ENCODE measurements around the gene PTPRJ. TPM values are rescaled to one million over a fixed set of nuclear protein-coding genes. Genes with fewer than 3 reads are reported as not detected.

PTPRJ gene
- total and polyA plus RNA-seq, 2 of the 4 experiments (the other 2 are of a cell fraction): 5.6 to 14.9 TPM

DNA sequence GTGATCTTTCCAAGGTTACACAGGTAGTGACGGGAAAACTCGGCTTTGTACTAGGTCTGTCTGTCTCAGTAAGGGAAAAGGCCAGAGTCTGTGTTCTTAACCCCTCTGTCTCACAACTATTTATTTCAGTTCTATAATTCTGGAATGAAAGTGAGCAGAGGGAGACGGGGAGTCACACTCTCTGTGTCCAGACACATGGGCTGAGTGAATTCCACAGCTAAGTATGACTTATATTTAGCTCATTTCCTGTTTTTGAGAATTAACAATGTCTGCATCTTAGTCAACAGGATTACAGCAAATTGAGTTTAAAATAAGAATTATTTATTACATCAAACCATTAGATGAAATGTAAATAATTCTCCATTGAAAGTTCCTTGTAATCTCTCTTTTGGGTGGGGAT is 173.8 kb downstream of the PTPRJ start:
- Histone ChIP-seq H3K9ac (ENCODE audit: low read depth, low read length) (no peak overlapping the region), H3K18ac (ENCODE audit: low read depth, low read length) (peak overlapping the region; percentile 28; the same call in 1 of the 2 replicates), H4K20me1 (ENCODE audit: insufficient read depth, low read length) (no peaks in the 10 kb centered on the region), H2BK20ac (ENCODE audit: low read depth, low read length) (peak overlapping the region; percentile 8; the same call in 1 of the 2 replicates), H2AFZ (replicated peaks; ENCODE audit: low read length, poor library complexity) (no peak overlapping the region), H3K14ac (replicated peaks; ENCODE audit: low read depth, low read length) (no peak overlapping the region), H3K4me2 (ENCODE audit: low read depth, low read length) (peak overlapping the region; percentile 6; the same call in 1 of the 2 replicates), H3K23ac (ENCODE audit: low read depth, low read length) (peak overlapping the region; percentile 60; the same call in 1 of the 2 replicates), H3K36me3 (ENCODE audit: control insufficient read depth, insufficient read depth, low read length) (peaks cover 28% of the 10 kb centered on the region), H2BK15ac (ENCODE audit: low read depth, low read length) (peak overlapping the region; percentile 58; the same call in 1 of the 3 replicates), H3K56ac (ENCODE audit: extremely low read depth, insufficient read depth, low read length) (no peak overlapping the region), H3K4me1 (ENCODE audit: control insufficient read depth, insufficient read depth, low read length) (peaks cover 7% of the 10 kb centered on the region; the same call in 1 of the 2 replicates), H2AK9ac (replicated peaks; ENCODE audit: low read depth, low read length, poor library complexity) (no peak overlapping the region), H4K5ac (ENCODE audit: low read depth, low read length) (no peak overlapping the region), H2BK5ac (ENCODE audit: low read depth, low read length, poor library complexity, severe bottlenecking) (peak overlapping the region; percentile 64), H4K8ac (ENCODE audit: low read depth in 2 of 2, low read length in 2 of 2) (peak overlapping the region in 1 of 2 experiments; percentile 44; a peak in 1 of 4 replicates), H4K91ac (ENCODE audit: insufficient read depth, low read depth, low read length) (no peak overlapping the region; the same call in 1 of the 2 replicates), H3K79me1 (ENCODE audit: low read depth in 1 of 2, low read length in 2 of 2) (peaks cover 3 to 6% of the 10 kb centered on the region in 2 experiments; a peak in 2 of 4 replicates), H2BK120ac (ENCODE audit: low read depth, low read length) (peak overlapping the region; percentile 11; the same call in 1 of the 2 replicates), H3K27me3 (ENCODE audit: control insufficient read depth, insufficient read depth, low read length) (no peaks in the 10 kb centered on the region), H3K9me3 (ENCODE audit: control insufficient read depth, insufficient read depth, low read length) (peaks cover 3% of the 10 kb centered on the region), H3K27ac (ENCODE audit: insufficient read depth, low read length) (no peak overlapping the region), H3K9me1 (ENCODE audit: insufficient read depth, low read length) (peaks cover 5% of the 10 kb centered on the region; the same call in 1 of the 2 replicates), H3K4ac (ENCODE audit: low read depth, low read length) (peak overlapping the region; percentile 15; the same call in 1 of the 2 replicates), H2AK5ac (ENCODE audit: low read depth, low read length) (no peak overlapping the region), H3K4me3 (ENCODE audit: insufficient read depth, low read depth, low read length) (no peak overlapping the region)
- TF ChIP-seq RCOR1 (IDR thresholded peaks at IDR 0.05; ENCODE audit: insufficient replicate concordance, low read length): no peak
- TF ChIP-seq MXI1 (IDR thresholded peaks at IDR 0.05; ENCODE audit: borderline replicate concordance, low read depth, low read length): no peak
- TF ChIP-seq MAFK (IDR thresholded peaks at IDR 0.05; ENCODE audit: low read depth, low read length): no peak
- no peak for TF ChIP-seq NFE2L2 (IDR thresholded peaks at IDR 0.05; ENCODE audit: low read depth, low read length)
- no peak for TF ChIP-seq BHLHE40 (IDR thresholded peaks at IDR 0.05; ENCODE audit: low read depth, low read length)
- TF ChIP-seq, protein P1, sequence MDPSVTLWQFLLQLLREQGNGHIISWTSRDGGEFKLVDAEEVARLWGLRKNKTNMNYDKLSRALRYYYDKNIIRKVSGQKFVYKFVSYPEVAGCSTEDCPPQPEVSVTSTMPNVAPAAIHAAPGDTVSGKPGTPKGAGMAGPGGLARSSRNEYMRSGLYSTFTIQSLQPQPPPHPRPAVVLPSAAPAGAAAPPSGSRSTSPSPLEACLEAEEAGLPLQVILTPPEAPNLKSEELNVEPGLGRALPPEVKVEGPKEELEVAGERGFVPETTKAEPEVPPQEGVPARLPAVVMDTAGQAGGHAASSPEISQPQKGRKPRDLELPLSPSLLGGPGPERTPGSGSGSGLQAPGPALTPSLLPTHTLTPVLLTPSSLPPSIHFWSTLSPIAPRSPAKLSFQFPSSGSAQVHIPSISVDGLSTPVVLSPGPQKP (IDR thresholded peaks at IDR 0.05; ENCODE audit: borderline replicate concordance, low read depth, low read length): no peak
- TF ChIP-seq RAD21 (IDR thresholded peaks at IDR 0.05; ENCODE audit: low read length): no peak
- TF ChIP-seq SMC3 (IDR thresholded peaks at IDR 0.05; ENCODE audit: low read depth, low read length): no peak
- TF ChIP-seq, protein P2, sequence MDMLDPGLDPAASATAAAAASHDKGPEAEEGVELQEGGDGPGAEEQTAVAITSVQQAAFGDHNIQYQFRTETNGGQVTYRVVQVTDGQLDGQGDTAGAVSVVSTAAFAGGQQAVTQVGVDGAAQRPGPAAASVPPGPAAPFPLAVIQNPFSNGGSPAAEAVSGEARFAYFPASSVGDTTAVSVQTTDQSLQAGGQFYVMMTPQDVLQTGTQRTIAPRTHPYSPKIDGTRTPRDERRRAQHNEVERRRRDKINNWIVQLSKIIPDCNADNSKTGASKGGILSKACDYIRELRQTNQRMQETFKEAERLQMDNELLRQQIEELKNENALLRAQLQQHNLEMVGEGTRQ (IDR thresholded peaks at IDR 0.05; ENCODE audit: low read depth, low read length): no peak
- ATAC-seq (ENCODE audit: low read depth) (peak; percentile 81), DNase-seq (peak; percentile 62)
- in situ Hi-C loops (cut with MboI; ENCODE audit: low sequenced_read_pairs) (no loop called here), intact Hi-C loops (cut with micrococcal nuclease) (no loop called here), dilution Hi-C loops (cut with HindIII; ENCODE audit: low sequenced_read_pairs, unreplicated experiment) (no loop called here)
- POLR2A ChIA-PET (ENCODE audit: unreplicated experiment): no interaction called here
- no CpG with 5 or more reads among the region's 3 CpGs for WGBS, 2 experiments (ENCODE audit: extremely low coverage in 2 of 2, insufficient read length in 1 of 2)
- no TSS peak for BruUV-seq (replicated peaks)
- CTCF ChIA-PET: no interaction called here
